HEK293 (cell line): ENCODE results near the gene CRYBA4.
A peak's percentile ranks its signal among the peaks of the same experiment; 100 is the strongest.

Experiments used
- CTCF ChIA-PET: fragments of 350-600 bp; formaldehyde crosslinking; extraction: SDS; loops from one replicate; lab custom pipeline; 2021; ENCODE audit warnings: antibody characterized with exemption; lab: Yijun Ruan, JAX
- POLR2A ChIA-PET: fragments of 300-600 bp; formaldehyde crosslinking; extraction: SDS; loops from one replicate; lab custom pipeline; 2020; ENCODE audit warnings: antibody characterized with exemption, inconsistent platforms; lab: Yijun Ruan, JAX
- H3K27ac ChIP-seq: fragments of 200-500 bp; sonication (Bioruptor generic); 2 replicates; pipeline ENCODE4 v1.5.1; 2014; ENCODE audit warnings: low read depth, low read length, control low read depth, inconsistent platforms; ENCODE audit errors: extremely low read depth
- H3K36me3 ChIP-seq, 2 experiments: fragments of 200-500 bp in 1 of 2; sonication (Bioruptor generic) in 1 of 2; 1 replicate in 1 of 2; 2 replicates in 1 of 2; pipeline ENCODE4 v1.5.1; 2014 to 2017; ENCODE audit warnings: inconsistent platforms in 2 of 2, low read length in 2 of 2; ENCODE audit not compliant: control insufficient read depth in 2 of 2, insufficient read depth in 1 of 2
- H3K4me1 ChIP-seq: fragments of 200-500 bp; sonication (Bioruptor generic); 2 replicates; pipeline ENCODE4 v1.5.1; 2014; ENCODE audit warnings: mild to moderate bottlenecking, low read length, inconsistent platforms; ENCODE audit not compliant: control insufficient read depth, insufficient read depth
- H3K4me3 ChIP-seq: 2 replicates; pipeline ENCODE4 v1.5.1; 2011; ENCODE audit warnings: low read depth, mild to moderate bottlenecking, control low read depth, low read length, moderate library complexity
- H3K9me3 ChIP-seq: fragments of 200-500 bp; sonication (Bioruptor generic); 2 replicates; pipeline ENCODE4 v1.5.1; 2014; ENCODE audit warnings: low read depth, low read length, inconsistent platforms; ENCODE audit not compliant: control insufficient read depth, insufficient read depth
- EGR2 ChIP-seq: fragments of 450-650 bp; formaldehyde crosslinking; IDR thresholded peaks from 2 replicates; pipeline ENCODE4 v1.5.1; 2016; ENCODE audit warnings: low read depth, missing biosample characterization, missing genetic modification characterization
- KLF8 ChIP-seq: fragments of 450-650 bp; formaldehyde crosslinking; IDR thresholded peaks from 2 replicates; pipeline ENCODE4 v1.5.1; 2016; ENCODE audit warnings: missing biosample characterization, missing genetic modification characterization
- KLF9 ChIP-seq: fragments of 450-650 bp; formaldehyde crosslinking; IDR thresholded peaks from 2 replicates; pipeline ENCODE4 v1.5.1; 2016; ENCODE audit warnings: missing biosample characterization, missing genetic modification characterization, low read depth
- OSR2 ChIP-seq: fragments of 450-650 bp; formaldehyde crosslinking; IDR thresholded peaks from 2 replicates; pipeline ENCODE4 v1.5.1; 2016; ENCODE audit warnings: missing biosample characterization, missing genetic modification characterization
- ZBTB17 ChIP-seq: fragments of 450-650 bp; formaldehyde crosslinking; IDR thresholded peaks from 2 replicates; pipeline ENCODE4 v1.5.1; 2016; ENCODE audit warnings: missing biosample characterization, missing genetic modification characterization
- ZFHX2 ChIP-seq: fragments of 450-650 bp; formaldehyde crosslinking; conservative IDR thresholded peaks from 2 replicates; pipeline ENCODE4 v1.5.1; 2016; ENCODE audit warnings: missing biosample characterization, missing genetic modification characterization
- ZFP3 ChIP-seq: fragments of 450-650 bp; formaldehyde crosslinking; IDR thresholded peaks from 2 replicates; pipeline ENCODE4 v1.5.1; 2016; ENCODE audit warnings: low read depth, missing biosample characterization, missing genetic modification characterization
- ZIC2 ChIP-seq: fragments of 450-650 bp; formaldehyde crosslinking; IDR thresholded peaks from 2 replicates; pipeline ENCODE4 v1.5.1; 2016; ENCODE audit warnings: missing biosample characterization, missing genetic modification characterization
- ZNF114 ChIP-seq: fragments of 450-650 bp; formaldehyde crosslinking; IDR thresholded peaks from 2 replicates; pipeline ENCODE4 v1.5.0; 2017; ENCODE audit warnings: missing biosample characterization, missing genetic modification characterization
- ZNF133 ChIP-seq: fragments of 450-650 bp; formaldehyde crosslinking; IDR thresholded peaks from 2 replicates; pipeline ENCODE4 v1.5.1; 2016; ENCODE audit warnings: missing biosample characterization, missing genetic modification characterization
- ZNF140 ChIP-seq: fragments of 450-650 bp; formaldehyde crosslinking; IDR thresholded peaks from 2 replicates; pipeline ENCODE4 v1.5.1; 2016; ENCODE audit warnings: missing biosample characterization, missing genetic modification characterization
- ZNF157 ChIP-seq: fragments of 450-650 bp; formaldehyde crosslinking; IDR thresholded peaks from 2 replicates; pipeline ENCODE4 v1.5.1; 2016; ENCODE audit warnings: missing biosample characterization, missing genetic modification characterization
- ZNF16 ChIP-seq: fragments of 450-650 bp; formaldehyde crosslinking; IDR thresholded peaks from 2 replicates; pipeline ENCODE4 v1.5.1; 2016; ENCODE audit warnings: low read depth, missing biosample characterization, missing genetic modification characterization
- ZNF184 ChIP-seq: fragments of 450-650 bp; IDR thresholded peaks from 2 replicates; pipeline ENCODE4 v1.5.1; 2018; ENCODE audit warnings: missing biosample characterization, mild to moderate bottlenecking, missing genetic modification characterization
- ZNF221 ChIP-seq: fragments of 450-650 bp; formaldehyde crosslinking; IDR thresholded peaks from 2 replicates; pipeline ENCODE4 v1.5.1; 2017; ENCODE audit warnings: missing biosample characterization, missing genetic modification characterization, borderline replicate concordance
- ZNF223 ChIP-seq: fragments of 450-650 bp; formaldehyde crosslinking; IDR thresholded peaks from 2 replicates; pipeline ENCODE4 v1.5.1; 2016; ENCODE audit warnings: missing biosample characterization, missing genetic modification characterization
- ZNF23 ChIP-seq: fragments of 450-650 bp; formaldehyde crosslinking; IDR thresholded peaks from 2 replicates; pipeline ENCODE4 v1.5.1; 2016; ENCODE audit warnings: missing biosample characterization, missing genetic modification characterization, borderline replicate concordance
- ZNF239 ChIP-seq: fragments of 450-650 bp; formaldehyde crosslinking; IDR thresholded peaks from 2 replicates; pipeline ENCODE4 v1.5.1; 2016; ENCODE audit warnings: missing biosample characterization, missing genetic modification characterization
- ZNF292 ChIP-seq: fragments of 450-650 bp; formaldehyde crosslinking; IDR thresholded peaks from 2 replicates; pipeline ENCODE4 v1.5.1; 2016; ENCODE audit warnings: low read depth, missing biosample characterization, missing genetic modification characterization, borderline replicate concordance
- ZNF404 ChIP-seq: fragments of 450-650 bp; formaldehyde crosslinking; IDR thresholded peaks from 2 replicates; pipeline ENCODE4 v1.5.1; 2017; ENCODE audit warnings: missing biosample characterization, missing genetic modification characterization
- ZNF560 ChIP-seq: fragments of 450-650 bp; formaldehyde crosslinking; IDR thresholded peaks from 2 replicates; pipeline ENCODE4 v1.5.1; 2017; ENCODE audit warnings: missing biosample characterization, missing genetic modification characterization, borderline replicate concordance
- ZNF785 ChIP-seq: fragments of 450-650 bp; formaldehyde crosslinking; IDR thresholded peaks from 2 replicates; pipeline ENCODE4 v1.5.1; 2016; ENCODE audit warnings: missing biosample characterization, missing genetic modification characterization
- TF ChIP-seq, protein P1 (sequence below): IDR thresholded peaks from 2 replicates; pipeline ENCODE4 v1.6.1; 2011; ENCODE audit warnings: mild to moderate bottlenecking, low read depth, low read length, borderline replicate concordance
- TF ChIP-seq, protein P2 (sequence below): fragments of 450-650 bp; IDR thresholded peaks from 2 replicates; pipeline ENCODE4 v1.5.1; 2018; ENCODE audit warnings: missing biosample characterization, mild to moderate bottlenecking, missing genetic modification characterization

CRYBA4 gene

DNA sequence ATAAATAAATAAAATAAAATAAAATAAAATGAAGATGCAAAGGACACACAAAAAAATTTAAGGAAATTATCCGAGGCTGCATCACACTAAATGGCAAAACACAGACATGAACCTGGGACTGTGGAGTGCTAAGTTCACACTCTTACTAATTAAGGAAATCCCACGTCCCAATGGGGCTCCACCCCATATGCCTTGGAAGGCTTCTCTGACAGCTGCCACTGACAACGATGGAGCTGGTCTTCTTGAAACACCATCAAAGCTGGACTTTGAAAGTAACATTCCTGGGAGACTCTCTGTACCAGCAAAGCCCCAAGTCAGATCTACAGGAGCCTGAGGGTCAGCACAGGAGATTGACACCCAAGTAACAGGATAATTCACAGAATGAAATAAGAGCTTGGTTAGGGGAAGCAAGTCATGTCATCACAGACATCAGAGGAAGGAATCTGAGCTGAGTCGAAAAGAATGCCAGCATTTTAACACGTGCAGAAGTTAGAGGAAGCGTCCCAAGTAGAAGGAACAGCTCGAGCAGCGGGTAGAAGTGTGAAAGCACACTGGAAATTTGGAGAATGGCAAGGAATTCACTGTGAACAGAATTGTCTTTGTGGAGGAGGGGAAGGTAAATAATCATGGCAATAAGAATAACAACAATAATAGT, 45.6 kb upstream of the CRYBA4 start:
- no peak overlapping the region for H3K27ac ChIP-seq
- H3K4me1 ChIP-seq = no peaks in the 10 kb centered on the region
- no peaks in the 10 kb centered on the region for H3K36me3 ChIP-seq
- ChIA-PET CTCF (interaction anchor here (0.6 kb wide), 1 partner anchor 644 kb away, joined by 3 read pairs; no protein-coding TSS in a partner anchor), POLR2A (interaction anchor here (0.7 kb wide), 1 partner anchor 11 kb away, joined by 5 read pairs; no protein-coding TSS in a partner anchor)
- no peak overlapping the region for H3K4me3 ChIP-seq
- no peaks in the 10 kb centered on the region for H3K9me3 ChIP-seq
- TF ChIP-seq KLF8 (no peak), ZNF221 (tag by site-specific recombination) (no peak), ZNF239 (tag by site-specific recombination) (no peak), ZNF184 (tag by site-specific recombination) (no peak), ZNF560 (no peak), ZNF404 (tag by site-specific recombination) (no peak)

DNA sequence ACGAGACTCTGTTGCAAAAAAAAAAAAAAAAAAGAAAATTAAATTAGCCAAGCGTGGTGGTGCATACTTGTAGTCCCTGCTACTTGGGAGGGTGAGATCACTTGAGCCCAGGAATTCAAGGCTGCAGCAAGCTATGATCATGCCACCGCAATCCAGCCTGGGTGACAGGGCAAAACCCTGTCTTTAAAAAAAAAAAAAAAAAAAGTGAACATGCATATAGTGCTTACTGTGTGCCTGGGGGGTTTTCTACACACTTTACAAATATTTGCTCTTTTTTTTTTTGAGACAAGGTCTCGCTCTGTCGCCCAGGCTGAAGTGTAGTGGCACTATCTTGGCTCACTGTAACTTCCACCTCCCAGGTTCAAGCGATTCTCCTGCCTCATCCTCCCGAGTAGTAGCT, 44.7 kb upstream of the CRYBA4 start:
- Histone ChIP-seq H3K27ac (no peak overlapping the region), H3K4me1 (no peaks in the 10 kb centered on the region), H3K4me3 (no peak overlapping the region), H3K9me3 (no peaks in the 10 kb centered on the region), H3K36me3 (no peaks in the 10 kb centered on the region)
- ChIA-PET POLR2A (interaction anchor here (0.7 kb wide), 1 partner anchor 12 kb away, joined by 5 read pairs; no protein-coding TSS in a partner anchor), CTCF (interaction anchor here (0.6 kb wide), 1 partner anchor 401 kb away, joined by 3 read pairs; no protein-coding TSS in a partner anchor)
- no peak for TF ChIP-seq ZNF114 (tag by site-specific recombination)
- no peak for TF ChIP-seq ZNF223 (tag by site-specific recombination)
- no peak for TF ChIP-seq ZNF292 (tag by site-specific recombination)
- no peak for TF ChIP-seq ZNF16

DNA sequence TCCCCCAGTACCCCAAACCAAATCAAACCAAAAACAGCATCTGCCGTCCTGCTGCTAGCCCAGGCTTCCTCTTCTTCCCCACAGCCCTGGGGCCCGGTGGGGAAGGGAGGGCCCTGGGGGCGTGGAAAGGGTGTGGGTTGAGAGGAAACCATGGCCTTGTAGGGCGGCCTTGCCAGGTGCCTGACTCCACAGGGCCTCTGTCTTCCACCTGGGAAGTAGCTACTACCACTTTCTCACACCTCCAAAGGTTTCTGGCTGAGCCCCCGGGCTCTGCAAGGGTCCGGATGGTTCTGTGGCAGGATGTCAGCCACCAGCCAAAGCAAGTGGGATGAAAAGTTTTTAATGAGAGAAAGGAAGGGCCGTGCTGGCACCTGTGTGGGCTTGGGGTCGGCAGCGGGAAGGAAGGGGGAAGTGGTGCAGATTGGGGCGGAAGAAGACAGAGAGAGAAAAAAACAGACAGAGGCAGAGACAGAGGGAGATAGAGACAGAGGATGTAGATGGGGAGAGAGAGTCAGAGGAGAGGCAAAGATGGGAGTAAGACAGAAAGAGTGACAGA, 42.4 kb upstream of the CRYBA4 start:
- CTCF ChIA-PET = interaction anchor here (0.7 kb wide), 1 partner anchor 18 kb away, joined by 5 read pairs; no protein-coding TSS in a partner anchor
- no peak for TF ChIP-seq ZFP3
- 0 out of 2 replicates have a peak, but pooled peaks have one; percentile 34 for TF ChIP-seq ZFHX2
- TF ChIP-seq ZBTB17 (tag by site-specific recombination) = no peak
- TF ChIP-seq ZNF23 (tag by site-specific recombination) = no peak
- peak; percentile 67 for TF ChIP-seq EGR2 (tag by site-specific recombination)
- TF ChIP-seq ZNF140 (tag by site-specific recombination) = no peak
- TF ChIP-seq, all 188 proteins: peak for 2
- Histone ChIP-seq H3K4me1 (no peaks in the 10 kb centered on the region), H3K4me3 (no peak overlapping the region), H3K27ac (no peak overlapping the region), H3K36me3 (peaks cover 0 to 4% of the 10 kb centered on the region in 2 experiments; a peak in 1 of 3 replicates), H3K9me3 (no peaks in the 10 kb centered on the region)
- POLR2A ChIA-PET = no interaction called here

DNA sequence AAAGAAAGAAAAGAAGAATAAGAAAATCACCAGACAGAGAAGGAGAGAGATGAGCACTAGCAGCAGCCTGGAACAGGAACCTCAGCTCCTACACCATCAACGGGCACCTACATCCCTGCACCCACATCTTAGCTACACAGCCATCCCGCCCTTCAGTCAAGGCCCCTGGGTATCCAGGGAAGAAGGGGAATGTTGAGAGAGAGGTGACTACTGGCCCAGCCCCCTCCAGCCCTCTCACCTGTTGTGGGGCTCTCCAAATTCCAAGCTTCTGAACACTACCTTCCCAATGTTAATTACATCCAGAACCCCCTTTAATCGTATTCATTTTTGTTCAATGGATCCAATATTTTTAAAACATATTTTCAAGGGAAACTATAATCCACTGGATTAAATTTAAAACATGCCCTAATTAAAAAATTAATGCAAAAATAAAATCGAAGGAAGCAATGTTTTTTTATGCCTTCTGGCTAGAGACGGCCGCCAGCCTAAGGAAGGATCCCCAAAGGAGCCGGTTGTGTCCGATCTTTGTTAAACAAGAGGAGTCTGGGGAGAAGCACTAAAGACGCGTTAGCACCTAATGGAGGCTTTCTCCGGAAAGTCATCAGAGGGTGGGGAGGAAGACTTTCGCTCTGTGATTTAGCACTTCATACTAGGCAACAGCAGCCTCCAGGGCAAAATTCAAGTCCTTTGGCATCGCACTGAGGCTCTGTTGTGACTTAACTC, 41.4 kb upstream of the CRYBA4 start:
- no peak overlapping the region for H3K27ac ChIP-seq
- no peak overlapping the region for H3K4me3 ChIP-seq
- CTCF ChIA-PET = no interaction called here
- no peaks in the 10 kb centered on the region for H3K4me1 ChIP-seq
- H3K9me3 ChIP-seq = no peaks in the 10 kb centered on the region
- POLR2A ChIA-PET = interaction anchor here (0.5 kb wide), 1 partner anchor 73 kb away, joined by 3 read pairs; no protein-coding TSS in a partner anchor
- peaks cover 0 to 4% of the 10 kb centered on the region in 2 experiments; a peak in 1 of 3 replicates for H3K36me3 ChIP-seq
- TF ChIP-seq, protein P1, sequence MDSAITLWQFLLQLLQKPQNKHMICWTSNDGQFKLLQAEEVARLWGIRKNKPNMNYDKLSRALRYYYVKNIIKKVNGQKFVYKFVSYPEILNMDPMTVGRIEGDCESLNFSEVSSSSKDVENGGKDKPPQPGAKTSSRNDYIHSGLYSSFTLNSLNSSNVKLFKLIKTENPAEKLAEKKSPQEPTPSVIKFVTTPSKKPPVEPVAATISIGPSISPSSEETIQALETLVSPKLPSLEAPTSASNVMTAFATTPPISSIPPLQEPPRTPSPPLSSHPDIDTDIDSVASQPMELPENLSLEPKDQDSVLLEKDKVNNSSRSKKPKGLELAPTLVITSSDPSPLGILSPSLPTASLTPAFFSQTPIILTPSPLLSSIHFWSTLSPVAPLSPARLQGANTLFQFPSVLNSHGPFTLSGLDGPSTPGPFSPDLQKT = no peak
- TF ChIP-seq, protein P2, sequence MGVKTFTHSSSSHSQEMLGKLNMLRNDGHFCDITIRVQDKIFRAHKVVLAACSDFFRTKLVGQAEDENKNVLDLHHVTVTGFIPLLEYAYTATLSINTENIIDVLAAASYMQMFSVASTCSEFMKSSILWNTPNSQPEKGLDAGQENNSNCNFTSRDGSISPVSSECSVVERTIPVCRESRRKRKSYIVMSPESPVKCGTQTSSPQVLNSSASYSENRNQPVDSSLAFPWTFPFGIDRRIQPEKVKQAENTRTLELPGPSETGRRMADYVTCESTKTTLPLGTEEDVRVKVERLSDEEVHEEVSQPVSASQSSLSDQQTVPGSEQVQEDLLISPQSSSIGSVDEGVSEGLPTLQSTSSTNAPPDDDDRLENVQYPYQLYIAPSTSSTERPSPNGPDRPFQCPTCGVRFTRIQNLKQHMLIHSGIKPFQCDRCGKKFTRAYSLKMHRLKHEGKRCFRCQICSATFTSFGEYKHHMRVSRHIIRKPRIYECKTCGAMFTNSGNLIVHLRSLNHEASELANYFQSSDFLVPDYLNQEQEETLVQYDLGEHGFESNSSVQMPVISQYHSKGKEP (tag by site-specific recombination) = no peak
- TF ChIP-seq ZNF133 (no peak), ZNF157 (tag by site-specific recombination) (no peak), OSR2 (no peak), ZIC2 (tag by site-specific recombination) (no peak), KLF9 (tag by site-specific recombination) (no peak), ZNF785 (tag by site-specific recombination) (no peak), ZNF223 (tag by site-specific recombination) (no peak)
